Right lobe of liver (tissue), 6 donors: ENCODE measurements around the gene RTN4R. TPM values are rescaled to one million over a fixed set of nuclear protein-coding genes. Genes with fewer than 3 reads are reported as not detected.
"Not testable (repeated sequence)": the region's sequence is repeated elsewhere in the genome, so short reads cannot be mapped to it uniquely, and the experiment has no call there.

Experiments used
- ATAC-seq, 4 donors: fragments of 200-7000 bp; cut with Tn5 transposase; one replicate each; pipeline ENCODE4 v1.9.1; 2020; ENCODE audit warnings: mild to moderate bottlenecking in 4 of 4, moderate library complexity in 4 of 4
- DNase-seq, 3 donors: peaks; one replicate each; pipeline ENCODE4 v3.0.0-alpha.2; 2020
- H3K27ac ChIP-seq, 3 donors: fragments of 200-600 bp; one replicate each; pipeline ENCODE4 v1.8.0; 2022
- H3K27me3 ChIP-seq, 2 donors: fragments of 200-600 bp; one replicate each; pipeline ENCODE4 v1.8.0; 2022
- H3K36me3 ChIP-seq, 4 donors: fragments of 200-600 bp; sonication (generic) in 1 of 4; one replicate each; pipeline versions ENCODE4 v1.5.1 to v1.8.0; 2017 to 2022; ENCODE audit warnings: control low read depth in 1 of 4
- H3K4me1 ChIP-seq, 4 donors: fragments of 200-600 bp; sonication (generic) in 1 of 4; one replicate each; pipeline versions ENCODE4 v1.5.1 to v1.8.0; 2017 to 2022; ENCODE audit warnings: control low read depth in 1 of 4
- H3K4me3 ChIP-seq, 3 donors: fragments of 200-600 bp; one replicate each; pipeline ENCODE4 v1.8.0; 2022
- H3K9me3 ChIP-seq, 4 donors: fragments of 200-600 bp; sonication (generic) in 1 of 4; one replicate each; pipeline versions ENCODE4 v1.5.1 to v1.8.0; 2017 to 2022; ENCODE audit warnings: control low read depth in 1 of 4
- POLR2A ChIP-seq: fragments of 450-650 bp; IDR thresholded peaks from one replicate; pipeline ENCODE4 v1.6.1; 2017; ENCODE audit warnings: antibody characterized with exemption, mild to moderate bottlenecking
- WGBS: methylation state at CpG from one replicate; pipeline ENCODE4 v1.1.6; 2018; ENCODE audit warnings: low coverage, low lambda C conversion rate; ENCODE audit not compliant: insufficient coverage; ENCODE audit errors: missing lambda C conversion rate; 5-methylcytosine and 5-hydroxymethylcytosine counted together
- intact Hi-C, 2 donors: fragments of 100-400 bp; cut with DNase I; formaldehyde crosslinking; loops; one replicate each; pipeline versions ENCODE4 v1.11.2 to v1.14.1; 2022
- total RNA-seq, 6 experiments: library from RNA; depleted of rRNA in 2 of 6; stranded (reverse); fragments of >200 nt in 2 of 6; fragmentation: NEBNext Ultra II Directional in 3 of 6; extraction: Animal tissue kit (Norgen Biotek cat#: 25700) in 3 of 6; gene quantifications; one replicate each; pipeline versions ENCODE4 v1.1.0 to v1.2.4, GENCODE V29; 2016 to 2023
- TF ChIP-seq, protein P1 (sequence below), 4 donors: fragments of 200-600 bp in 3 of 4; fragments of 450-650 bp in 1 of 4; IDR thresholded peaks; one replicate each; pipeline versions ENCODE4 v1.5.1 to v1.8.0; 2016 to 2022; ENCODE audit warnings: antibody characterized with exemption in 4 of 4, mild to moderate bottlenecking in 2 of 4
- donor health status: DM: no; HTN: yes; CAD: no.
- donor health status: DM: no; HTN: no; CAD: no.
- donor health status: DM: no; HTN: no; CAD: no.
- donor health status: DM: no; HTN: yes; CAD: no.
- donor health status: DM: no; HTN: yes; CAD: no.

Gene RTN4R
- total RNA-seq, 6 experiments from 2014 or later: 3.0 to 12.4 (median 8.5) TPM

GRCh38 chr22:20310773-20311172, 42.7 kb upstream of the RTN4R start:
- peak in 2 of 3 donors; percentile 10 to 31 for DNase-seq
- H3K4me3 ChIP-seq, H3K36me3 ChIP-seq, intact Hi-C loops, H3K9me3 ChIP-seq, ATAC-seq, H3K27ac ChIP-seq, H3K27me3 ChIP-seq: not testable (repeated sequence)
- H3K4me1 ChIP-seq: peaks cover 0 to 17% (median 8%) of the 10 kb centered on the region in 4 donors
- WGBS: no CpG with 5 or more reads among the region's 6 CpGs

DNA sequence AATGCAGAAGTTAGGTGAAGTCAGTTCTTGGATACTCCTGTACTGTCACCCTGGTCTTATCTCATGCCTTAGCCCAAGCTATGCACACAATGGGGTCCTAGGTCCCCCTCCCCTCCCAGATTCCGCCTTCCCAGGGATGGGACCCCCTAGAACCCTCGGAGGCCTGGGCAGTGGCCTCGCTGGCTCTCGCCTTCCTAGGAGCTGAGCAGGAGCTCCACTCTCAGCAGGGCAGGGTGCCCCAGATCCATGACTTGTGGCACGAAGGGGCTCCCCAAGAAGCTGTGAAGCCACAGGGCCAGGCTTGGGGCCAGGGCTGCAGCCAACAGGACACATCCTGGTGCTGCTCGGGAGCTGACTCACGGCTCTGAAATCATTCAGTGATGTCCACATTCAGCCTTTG, 42.1 kb upstream of the RTN4R start:
- H3K4me3 ChIP-seq, H3K9me3 ChIP-seq, ATAC-seq, intact Hi-C loops, H3K27me3 ChIP-seq, H3K27ac ChIP-seq, H3K36me3 ChIP-seq: not testable (repeated sequence)
- H3K4me1 ChIP-seq: peaks cover 0 to 16% (median 6%) of the 10 kb centered on the region in 4 donors
- peak in 2 of 3 donors; percentile 22 to 27 for DNase-seq
- 86% methylated on average over 1 of the region's 7 CpGs for WGBS

DNA sequence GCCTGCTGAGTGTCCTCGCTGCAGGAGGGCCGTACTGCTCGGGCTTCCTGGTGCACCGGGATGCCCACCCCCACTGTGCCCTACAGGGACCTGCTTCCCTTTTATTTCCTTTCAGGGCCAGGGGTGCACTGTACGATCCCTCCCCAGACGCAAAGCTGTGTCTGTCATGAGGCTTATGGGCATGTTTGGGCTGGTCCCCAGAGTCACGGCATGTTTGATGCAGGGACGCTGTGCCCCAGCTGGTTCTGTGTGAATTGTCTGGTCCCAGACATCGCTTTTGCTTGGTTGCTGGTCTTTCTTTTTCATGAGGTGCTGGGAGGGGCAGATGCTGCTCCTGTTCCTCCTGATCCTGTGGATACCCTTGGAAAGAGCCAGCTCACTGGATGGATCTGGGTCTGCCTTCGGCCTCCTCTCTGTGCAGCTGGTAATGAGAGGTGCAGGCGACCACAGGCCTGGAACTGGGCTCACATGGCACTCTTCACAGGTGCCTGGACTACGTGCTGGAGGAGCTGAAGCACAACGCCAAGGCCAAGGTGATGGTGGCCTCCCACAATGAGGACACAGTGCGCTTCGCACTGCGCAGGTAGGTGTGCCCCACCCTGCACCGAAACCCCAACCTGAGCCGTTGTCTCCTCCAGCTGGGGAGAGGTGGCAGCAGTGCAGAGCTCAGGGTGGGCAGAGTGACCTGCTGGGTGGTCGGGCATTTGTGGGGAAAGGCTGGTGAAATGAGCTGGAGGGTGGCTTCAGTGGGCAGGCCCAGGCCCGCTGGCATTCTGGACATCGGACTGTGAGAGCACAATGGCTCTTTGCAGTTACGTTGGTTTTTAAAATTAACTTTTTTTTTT, 40.9 kb upstream of the RTN4R start:
- H3K4me1 ChIP-seq, H3K27me3 ChIP-seq, intact Hi-C loops, H3K9me3 ChIP-seq, H3K36me3 ChIP-seq, ATAC-seq, H3K27ac ChIP-seq, H3K4me3 ChIP-seq: not testable (repeated sequence)
- 86% methylated on average over 6 of the region's 22 CpGs for WGBS
- DNase-seq: peak; percentile 3 to 35 (median 31)

DNA sequence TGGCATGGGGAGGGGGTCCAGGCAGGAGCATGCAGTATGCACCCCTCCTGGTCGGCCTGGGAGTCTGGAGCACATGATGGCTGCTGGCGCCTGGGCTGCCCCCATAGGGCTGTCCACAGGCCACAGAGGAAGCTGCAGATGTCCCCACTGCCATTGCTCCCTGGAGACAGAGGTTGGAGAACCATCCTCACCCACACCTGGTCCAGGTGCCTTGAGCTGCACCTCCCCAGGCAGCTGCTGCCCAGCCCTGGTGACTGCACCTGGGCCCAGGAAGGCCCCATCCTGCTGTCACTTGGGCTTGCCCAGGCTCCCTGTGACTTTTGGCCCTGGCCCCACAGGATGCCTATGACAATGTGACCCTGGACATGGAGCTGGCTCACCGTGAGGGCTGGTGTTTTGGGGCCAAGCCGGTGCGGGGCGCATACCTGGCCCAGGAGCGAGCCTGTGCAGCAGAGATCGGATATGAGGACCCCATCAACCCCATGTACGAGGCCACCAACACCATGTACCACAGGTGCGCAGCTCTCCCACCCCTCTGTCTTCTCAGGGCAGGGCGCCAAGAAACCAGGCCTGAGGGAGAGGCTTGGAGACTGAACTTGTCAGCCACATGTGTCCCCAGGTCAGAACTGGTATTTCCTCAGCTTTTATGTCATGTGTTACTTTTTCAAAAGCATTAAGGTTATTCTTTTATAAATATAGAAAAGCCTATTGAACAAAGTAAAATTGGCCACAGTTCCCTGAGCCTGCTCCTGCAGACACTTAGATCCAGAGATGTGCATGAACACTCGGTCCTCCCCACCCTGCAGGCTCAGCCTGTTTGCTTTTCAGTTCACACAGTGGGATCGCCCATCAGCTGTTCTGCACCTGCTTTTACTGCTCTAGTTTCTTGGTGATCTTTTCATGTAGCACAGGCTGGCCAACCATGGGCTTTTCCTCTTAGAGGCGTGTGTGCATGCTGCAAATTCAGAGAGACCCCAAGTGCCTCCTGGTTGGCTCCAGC, 39.6 kb upstream of the RTN4R start:
- peak; percentile 7 to 52 (median 41) for DNase-seq
- H3K27me3 ChIP-seq, H3K27ac ChIP-seq, H3K36me3 ChIP-seq, intact Hi-C loops, ATAC-seq, H3K9me3 ChIP-seq, H3K4me1 ChIP-seq, H3K4me3 ChIP-seq: not testable (repeated sequence)
- 87% methylated on average over 2 of the region's 14 CpGs for WGBS

- H3K9me3 ChIP-seq, H3K4me3 ChIP-seq, H3K27ac ChIP-seq, ATAC-seq, intact Hi-C loops, H3K27me3 ChIP-seq, H3K36me3 ChIP-seq, H3K4me1 ChIP-seq: not testable (repeated sequence)
- WGBS: no CpG with 5 or more reads among the region's 21 CpGs
- peak; percentile 13 to 37 (median 29) for DNase-seq
Measured at GRCh38 chr22:20306646-20307447, 38.7 kb upstream of the RTN4R start.

DNA sequence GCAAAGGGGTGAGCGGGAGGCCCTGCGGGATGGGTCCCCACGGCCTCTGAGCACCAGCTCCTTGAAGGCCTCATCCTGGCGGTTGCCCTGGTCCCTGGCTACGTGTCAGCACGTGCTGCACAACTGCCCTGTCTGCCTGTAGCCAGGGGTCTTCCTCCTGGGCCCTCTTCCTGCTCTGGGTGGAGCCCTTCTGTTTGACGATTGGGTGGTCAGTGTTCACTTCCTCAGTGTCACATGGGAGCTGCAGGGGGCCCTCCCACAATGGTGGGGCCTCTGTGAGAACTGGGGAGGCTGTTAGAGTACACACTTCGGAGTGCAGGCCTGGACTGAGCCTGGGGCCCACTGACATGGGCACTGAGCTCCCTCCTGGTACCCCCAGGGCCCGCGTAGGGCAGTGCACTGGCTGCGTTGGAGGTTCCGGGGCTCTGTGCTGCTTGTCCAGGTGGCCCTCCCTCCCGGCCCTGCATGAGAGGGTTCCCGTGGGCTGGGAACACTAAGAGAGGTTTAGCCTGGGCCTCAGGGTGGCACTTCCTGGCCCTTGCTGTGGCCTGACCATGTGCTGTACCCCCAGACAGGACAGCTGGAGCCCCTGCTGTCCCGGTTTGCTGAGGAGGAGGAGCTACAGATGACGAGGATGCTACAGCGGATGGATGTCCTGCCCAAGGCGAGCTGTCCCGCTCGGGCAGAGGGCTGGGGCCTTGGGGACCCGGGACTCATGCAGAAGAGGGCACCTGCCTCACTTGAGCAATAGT, 38.0 kb upstream of the RTN4R start:
- Histone ChIP-seq H3K4me3 (no peak overlapping the region), H3K4me1 (peaks cover 0 to 2% (median 0%) of the 10 kb centered on the region in 4 donors), H3K36me3 (no peaks in the 10 kb centered on the region), H3K27ac (no peak overlapping the region), H3K9me3 (no peaks in the 10 kb centered on the region), H3K27me3 (no peaks in the 10 kb centered on the region)
- ATAC-seq (no peak), DNase-seq (peak; percentile 14 to 43 (median 39))
- 60% methylated on average over 1 of the region's 21 CpGs for WGBS
- TF ChIP-seq POLR2A: no peak
- TF ChIP-seq, protein P1, sequence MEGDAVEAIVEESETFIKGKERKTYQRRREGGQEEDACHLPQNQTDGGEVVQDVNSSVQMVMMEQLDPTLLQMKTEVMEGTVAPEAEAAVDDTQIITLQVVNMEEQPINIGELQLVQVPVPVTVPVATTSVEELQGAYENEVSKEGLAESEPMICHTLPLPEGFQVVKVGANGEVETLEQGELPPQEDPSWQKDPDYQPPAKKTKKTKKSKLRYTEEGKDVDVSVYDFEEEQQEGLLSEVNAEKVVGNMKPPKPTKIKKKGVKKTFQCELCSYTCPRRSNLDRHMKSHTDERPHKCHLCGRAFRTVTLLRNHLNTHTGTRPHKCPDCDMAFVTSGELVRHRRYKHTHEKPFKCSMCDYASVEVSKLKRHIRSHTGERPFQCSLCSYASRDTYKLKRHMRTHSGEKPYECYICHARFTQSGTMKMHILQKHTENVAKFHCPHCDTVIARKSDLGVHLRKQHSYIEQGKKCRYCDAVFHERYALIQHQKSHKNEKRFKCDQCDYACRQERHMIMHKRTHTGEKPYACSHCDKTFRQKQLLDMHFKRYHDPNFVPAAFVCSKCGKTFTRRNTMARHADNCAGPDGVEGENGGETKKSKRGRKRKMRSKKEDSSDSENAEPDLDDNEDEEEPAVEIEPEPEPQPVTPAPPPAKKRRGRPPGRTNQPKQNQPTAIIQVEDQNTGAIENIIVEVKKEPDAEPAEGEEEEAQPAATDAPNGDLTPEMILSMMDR (IDR thresholded peaks at IDR 0.05): no peak
- intact Hi-C loops: no loop called here

GRCh38 chr22:20305230-20305893, 37.2 kb upstream of the RTN4R start:
- H3K36me3 ChIP-seq, H3K4me3 ChIP-seq, H3K4me1 ChIP-seq, H3K27ac ChIP-seq, ATAC-seq, H3K27me3 ChIP-seq, intact Hi-C loops, H3K9me3 ChIP-seq: not testable (repeated sequence)
- DNase-seq: peak in 2 of 3 donors; percentile 2 to 12
- WGBS: 60% methylated on average over 3 of the region's 12 CpGs
